HT-29 (cell line): ENCODE data around the gene IL26. TPM values are rescaled to one million over a fixed set of nuclear protein-coding genes. Genes with fewer than 3 reads are reported as not detected.

Experiments used
- DNase-seq: peaks from one replicate; pipeline ENCODE4 v3.0.0-alpha.2; 2015; ENCODE audit warnings: low spot score
- total RNA-seq: library from RNA; depleted of rRNA; stranded (reverse); fragments of >200 nt; shearing (Covaris generic); gene quantifications from 2 replicates; pipeline ENCODE4 v1.2.3, GENCODE V29; 2014; rRNA removed

Gene IL26
- not detected in 2 replicates for total RNA-seq

GRCh38 chr12:68225576-68226476 is at the start of gene IL26:
Gene IL26 (minus strand): TSS chr12:68225810. CDS start chr12:68225756, 54 bp downstream.
- DNase-seq = no peak

- DNase-seq = no peak
Measured at GRCh38 chr12:68272732-68273131, 47.1 kb upstream of the IL26 start.

GRCh38 chr12:68271346-68271745 is 45.7 kb upstream of the IL26 start:
- no peak for DNase-seq

- DNase-seq = no peak
Measured at GRCh38 chr12:68270358-68270757, 44.7 kb upstream of the IL26 start.

GRCh38 chr12:68269779-68270178 is 44.2 kb upstream of the IL26 start:
- DNase-seq = no peak

- DNase-seq = no peak
Measured at GRCh38 chr12:68268967-68269366, 43.4 kb upstream of the IL26 start.

GRCh38 chr12:68267892-68268396 is 42.3 kb upstream of the IL26 start:
- no peak for DNase-seq

GRCh38 chr12:68264857-68265256 is 39.2 kb upstream of the IL26 start:
- no peak for DNase-seq

- no peak for DNase-seq
Measured at GRCh38 chr12:68264158-68264855, 38.7 kb upstream of the IL26 start.

GRCh38 chr12:68263366-68263765 is 37.8 kb upstream of the IL26 start:
- no peak for DNase-seq

- no peak for DNase-seq
Measured at GRCh38 chr12:68261896-68262295, 36.3 kb upstream of the IL26 start.

GRCh38 chr12:68260153-68260552 is 34.5 kb upstream of the IL26 start:
- DNase-seq = no peak

- no peak for DNase-seq
Measured at GRCh38 chr12:68259318-68259940, 33.8 kb upstream of the IL26 start.

- no peak for DNase-seq
Measured at GRCh38 chr12:68253504-68253903, 27.9 kb upstream of the IL26 start, which contains the start of gene IL22. Gene IL22 (minus strand): TSS chr12:68253604. CDS start chr12:68253448, 156 bp downstream.

GRCh38 chr12:68252077-68252476 is 26.5 kb upstream of the IL26 start:
- DNase-seq = no peak

GRCh38 chr12:68250454-68250853 is 24.8 kb upstream of the IL26 start:
- DNase-seq = no peak

GRCh38 chr12:68247785-68248184 is 22.2 kb upstream of the IL26 start:
- no peak for DNase-seq

- DNase-seq = no peak
Measured at GRCh38 chr12:68246350-68246749, 20.7 kb upstream of the IL26 start.

GRCh38 chr12:68245180-68246021 is 19.8 kb upstream of the IL26 start:
- DNase-seq = no peak

- DNase-seq = no peak
Measured at GRCh38 chr12:68242777-68243176, 17.2 kb upstream of the IL26 start.

GRCh38 chr12:68240975-68241374 is 15.4 kb upstream of the IL26 start:
- no peak for DNase-seq
